Activated effector memory CD4-positive, alpha-beta T cell treated with Interleukin-2 at 50 U/mL for 16 hours (primary cell): Measurements from ENCODE around the gene GPR50.

Experiments used
- DNase-seq: peaks from one replicate; pipeline ENCODE4 v3.0.0-alpha.2; 2020

Gene GPR50

DNA sequence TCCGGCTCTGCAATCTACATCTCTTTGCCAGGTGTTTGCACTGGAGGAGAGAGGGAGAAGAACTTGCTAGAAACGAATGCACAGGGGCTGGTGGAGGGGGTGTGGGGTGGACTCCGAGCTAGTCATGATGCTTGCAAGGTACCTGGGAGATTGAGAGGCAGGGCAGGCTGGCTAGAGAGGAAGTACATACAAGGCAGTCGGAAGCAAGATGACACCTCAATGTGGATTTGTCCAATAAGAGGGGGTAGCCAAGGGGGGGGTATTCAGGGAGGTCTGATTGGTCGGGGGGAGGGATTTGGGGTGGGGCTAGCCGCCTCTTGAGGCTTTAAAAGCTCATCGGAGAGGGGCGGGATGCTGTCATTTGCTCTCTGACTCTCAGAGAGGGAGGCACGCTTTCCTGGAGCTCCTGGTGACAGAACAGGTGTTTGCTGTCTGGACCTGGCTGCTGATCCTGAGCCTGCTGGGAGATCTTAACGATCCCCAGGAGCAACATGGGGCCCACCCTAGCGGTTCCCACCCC, at the start of gene GPR50:
TSS of gene GPR50 (plus strand) at position 354 of the 520 bp plus-strand sequence. CDS start at position 492, 138 bp downstream.
- no peak for DNase-seq

DNA sequence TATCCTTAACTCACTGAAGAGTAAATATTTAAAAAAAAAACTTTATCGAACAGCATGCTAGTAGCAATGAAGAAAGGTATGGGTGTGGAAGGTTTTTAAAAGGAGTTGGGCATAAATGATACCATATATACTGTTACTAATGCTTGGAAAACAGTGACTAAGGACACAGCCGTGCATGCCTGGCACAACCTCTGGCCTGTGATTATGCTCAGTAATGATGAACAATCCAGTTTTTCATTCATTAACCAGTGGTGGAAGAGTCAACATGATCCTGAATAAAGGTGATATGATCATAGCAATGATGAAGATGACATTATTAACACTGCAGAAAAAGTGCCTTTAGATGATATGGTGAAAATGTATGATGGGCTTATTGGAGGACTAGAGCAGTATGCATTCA, 43.9 kb upstream of the GPR50 start:
- DNase-seq: no peak

DNA sequence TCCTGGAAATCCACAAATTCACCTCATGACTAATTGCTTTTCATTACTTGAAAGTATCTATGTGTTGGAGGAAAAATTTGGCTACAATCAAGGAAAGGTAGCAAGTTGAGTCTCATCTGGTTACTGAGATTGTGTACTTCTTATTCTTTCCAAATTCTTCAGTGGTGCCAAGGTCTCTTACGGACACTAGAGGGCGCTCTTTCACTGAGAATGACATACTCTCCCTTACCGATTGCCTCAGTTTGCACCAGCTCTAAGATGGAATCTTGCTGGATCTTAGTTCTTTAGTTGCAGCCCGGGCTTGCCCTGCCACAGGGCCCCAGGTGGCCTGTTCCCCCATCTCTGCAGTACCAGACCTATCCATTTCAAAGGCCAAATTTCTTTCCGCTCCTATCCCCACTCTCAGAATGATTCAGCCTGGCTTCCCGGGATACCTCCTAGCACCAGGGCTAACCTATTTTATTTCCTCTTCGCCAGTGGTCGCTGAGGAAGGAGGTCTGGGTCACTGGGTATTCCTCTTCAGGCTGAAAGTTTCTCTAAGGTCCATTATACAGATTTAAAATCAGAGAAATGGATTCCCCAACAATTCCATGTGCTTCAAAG, 24.6 kb upstream of the GPR50 start:
- DNase-seq: no peak

DNA sequence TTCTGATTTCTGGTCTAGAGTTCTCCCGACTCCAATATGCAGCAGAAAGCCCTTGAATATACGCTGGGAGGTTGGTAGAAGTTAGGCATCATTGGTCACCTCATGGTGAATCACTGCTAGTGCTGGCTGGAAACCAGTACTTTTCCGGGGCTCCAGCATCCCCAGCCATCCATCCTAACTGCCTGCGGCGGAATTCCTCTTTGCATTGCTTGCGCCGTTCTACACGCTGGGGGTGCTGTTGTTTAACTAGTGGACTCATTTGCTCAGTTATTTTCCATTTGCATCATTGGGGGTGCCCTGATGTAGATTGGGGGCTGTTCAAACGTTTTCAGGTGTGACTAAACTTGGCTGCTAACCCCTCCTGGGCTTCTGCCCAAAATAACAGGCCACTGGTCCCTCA, 23.3 kb upstream of the GPR50 start:
- DNase-seq: no peak

DNA sequence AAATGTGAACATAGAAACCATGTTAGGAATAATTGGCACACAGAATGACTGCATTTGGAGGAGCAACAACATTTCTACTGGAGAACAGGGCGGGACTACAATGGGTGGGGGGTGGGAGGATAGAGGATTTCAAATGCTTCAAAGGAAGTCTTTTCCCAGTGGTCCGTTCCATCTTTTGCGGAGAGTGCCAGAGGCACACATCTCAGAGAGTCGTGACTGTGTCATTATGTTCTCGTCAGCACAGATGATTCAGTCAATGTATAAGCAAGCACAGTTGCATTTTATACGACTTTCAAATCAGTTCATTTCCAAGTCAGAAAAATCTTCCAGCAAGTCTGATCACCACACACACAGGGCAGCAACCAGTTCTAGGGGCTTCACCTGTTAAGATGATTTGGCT, 22.7 kb upstream of the GPR50 start:
- no peak for DNase-seq

DNA sequence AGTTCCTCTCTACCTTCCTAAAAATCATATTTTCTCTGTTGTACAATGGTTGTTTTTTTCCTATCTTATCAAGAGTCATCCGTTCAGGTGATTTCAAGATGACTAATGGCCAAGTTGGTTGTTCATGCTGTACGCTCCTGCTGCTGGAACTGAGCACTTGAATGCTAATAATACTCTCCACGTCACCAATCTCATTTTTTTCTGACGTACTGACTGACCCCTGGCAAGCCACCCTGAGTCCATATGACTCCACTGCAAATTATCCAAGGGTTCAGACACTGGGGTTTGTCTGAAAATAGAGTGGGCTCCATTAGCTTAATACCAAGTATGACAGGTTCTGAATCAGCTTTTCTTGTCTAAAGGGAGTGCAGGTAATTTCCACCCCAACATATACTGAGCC, 21.1 kb upstream of the GPR50 start:
- DNase-seq: no peak

DNA sequence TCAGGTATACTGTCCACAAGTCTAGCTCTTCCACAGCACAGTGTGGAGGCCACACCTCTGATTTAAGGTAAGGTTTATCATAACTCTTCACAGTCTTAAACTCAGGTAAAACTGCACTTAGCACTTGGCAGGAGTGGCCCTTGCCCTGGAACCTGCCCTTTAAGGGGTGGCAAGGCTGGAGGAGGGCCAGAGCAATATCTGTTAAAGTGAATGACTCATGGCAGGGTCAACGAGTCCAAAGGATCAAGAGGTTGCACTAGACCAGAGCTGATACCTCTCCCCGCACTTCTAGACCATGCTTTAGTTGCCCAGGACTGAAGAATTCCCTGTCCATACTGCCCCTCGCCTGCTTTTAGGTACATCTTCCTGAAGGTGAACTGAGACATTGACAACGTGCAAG, 14.7 kb upstream of the GPR50 start:
- DNase-seq: no peak

DNA sequence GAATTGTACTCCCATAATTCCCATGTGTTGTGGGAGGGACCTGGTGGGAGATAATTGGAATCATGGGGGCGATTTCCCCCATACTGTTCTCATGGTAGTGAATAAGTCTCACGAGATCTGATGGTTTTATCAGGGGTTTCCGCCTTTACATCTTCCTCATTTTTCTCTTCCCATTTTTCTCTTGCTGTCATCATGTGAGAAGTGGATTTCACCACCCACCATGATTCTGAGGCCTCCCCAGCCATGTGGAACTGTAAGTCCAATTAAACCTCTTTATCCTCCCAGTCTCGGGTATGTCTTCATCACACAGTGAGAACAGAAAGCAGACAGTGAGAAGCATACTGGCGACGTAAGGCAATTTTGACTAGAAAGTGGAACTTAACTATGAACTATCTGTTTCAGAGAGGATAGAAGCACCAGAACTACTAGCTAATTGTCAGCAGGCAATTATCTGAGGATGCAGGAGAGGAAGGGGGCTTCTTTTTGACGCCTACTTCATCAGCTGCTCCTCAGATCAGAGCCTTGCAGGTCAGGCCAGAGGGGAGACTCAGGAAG, 8.5 kb upstream of the GPR50 start:
- DNase-seq: no peak

DNA sequence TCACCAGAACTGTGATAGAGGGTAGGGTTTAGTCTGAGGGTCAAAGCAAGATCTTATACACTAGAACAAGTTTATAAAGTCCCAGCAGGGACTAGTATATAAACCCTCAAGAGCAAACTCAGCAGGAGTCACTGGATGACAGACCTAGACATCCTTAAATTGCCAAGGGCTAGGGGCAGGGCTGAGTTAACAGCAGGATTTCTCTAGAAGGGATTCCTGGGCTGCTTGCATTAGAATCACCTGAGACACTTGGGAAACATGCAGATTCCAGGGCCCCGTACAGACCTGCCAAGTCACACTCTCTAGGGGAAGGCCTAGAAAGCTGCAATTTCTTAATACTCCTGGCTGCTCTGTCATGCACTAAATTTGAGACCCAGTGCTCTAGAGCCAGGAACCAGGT, 6.6 kb upstream of the GPR50 start:
- DNase-seq: no peak

DNA sequence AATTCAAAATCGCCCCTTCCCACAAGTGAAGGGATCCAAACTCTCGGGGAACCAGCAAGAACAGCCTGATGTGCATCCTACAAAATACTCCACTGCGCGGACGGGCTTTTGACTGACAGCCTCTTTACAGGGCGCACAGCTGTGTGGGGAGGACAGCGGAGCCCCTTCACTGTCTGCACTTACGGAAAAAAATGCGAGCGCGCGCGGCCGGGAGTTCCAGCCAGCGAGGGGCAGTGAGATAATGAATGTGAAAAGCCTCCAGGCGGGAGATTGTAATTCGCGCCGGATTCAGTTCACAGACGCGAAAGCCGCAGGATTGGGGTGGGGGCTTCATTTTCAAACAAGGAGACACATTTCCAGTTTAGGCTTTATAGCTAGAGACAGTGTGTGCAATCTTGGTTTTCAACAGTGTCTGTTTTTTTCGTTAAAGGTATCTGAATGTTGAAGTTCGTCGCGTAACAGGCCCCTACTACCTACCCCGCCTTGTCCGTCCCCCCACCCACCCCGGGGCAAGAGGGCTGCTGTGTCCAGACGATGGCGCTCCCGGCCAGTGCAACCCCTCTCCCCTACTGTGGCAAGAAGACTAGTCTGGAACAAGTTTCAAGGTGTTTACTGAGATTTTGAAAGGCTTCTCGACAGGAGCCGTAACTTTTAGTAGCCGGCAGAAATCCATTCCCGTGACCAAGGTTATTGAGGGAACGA, 1.7 kb upstream of the GPR50 start:
- no peak for DNase-seq

DNA sequence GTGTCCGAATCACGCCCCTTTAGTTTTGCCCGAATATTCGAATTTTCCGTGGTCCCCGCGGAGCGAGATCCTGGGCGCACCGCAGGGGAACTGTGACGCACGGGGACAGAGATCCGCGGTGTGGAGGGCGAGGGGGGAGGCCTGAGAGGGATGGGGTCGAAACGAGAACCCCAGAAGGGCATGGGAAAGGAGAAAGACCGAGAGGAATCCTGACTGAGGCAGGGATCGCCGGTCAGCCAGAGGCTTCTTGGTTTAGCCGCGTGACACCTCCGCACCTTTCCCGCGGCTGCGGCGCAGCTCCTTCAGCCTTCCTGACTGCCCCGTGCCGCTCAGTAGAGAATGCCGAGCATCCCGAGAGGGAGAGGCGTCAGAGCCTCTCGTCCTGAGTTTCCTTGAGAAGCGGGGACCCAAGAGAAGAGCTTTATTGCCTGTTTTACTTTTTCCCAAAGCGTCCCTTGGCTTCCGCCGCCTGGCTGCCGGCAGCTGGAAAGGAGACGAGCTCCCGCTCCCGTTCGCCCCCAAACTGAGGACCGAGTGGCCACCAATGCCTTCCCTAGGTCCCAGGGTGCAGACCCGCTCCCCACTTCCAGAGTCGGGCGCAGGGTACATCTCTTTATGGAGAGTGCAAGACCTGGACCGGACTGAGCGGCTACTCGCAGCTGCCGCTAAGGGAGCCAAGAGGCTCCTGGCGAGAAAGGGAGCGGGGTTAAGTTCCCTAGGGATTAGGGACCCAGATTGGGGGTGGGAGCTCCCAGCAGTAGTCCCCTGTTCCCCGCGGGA, 911 bp upstream of the GPR50 start:
- DNase-seq: no peak

DNA sequence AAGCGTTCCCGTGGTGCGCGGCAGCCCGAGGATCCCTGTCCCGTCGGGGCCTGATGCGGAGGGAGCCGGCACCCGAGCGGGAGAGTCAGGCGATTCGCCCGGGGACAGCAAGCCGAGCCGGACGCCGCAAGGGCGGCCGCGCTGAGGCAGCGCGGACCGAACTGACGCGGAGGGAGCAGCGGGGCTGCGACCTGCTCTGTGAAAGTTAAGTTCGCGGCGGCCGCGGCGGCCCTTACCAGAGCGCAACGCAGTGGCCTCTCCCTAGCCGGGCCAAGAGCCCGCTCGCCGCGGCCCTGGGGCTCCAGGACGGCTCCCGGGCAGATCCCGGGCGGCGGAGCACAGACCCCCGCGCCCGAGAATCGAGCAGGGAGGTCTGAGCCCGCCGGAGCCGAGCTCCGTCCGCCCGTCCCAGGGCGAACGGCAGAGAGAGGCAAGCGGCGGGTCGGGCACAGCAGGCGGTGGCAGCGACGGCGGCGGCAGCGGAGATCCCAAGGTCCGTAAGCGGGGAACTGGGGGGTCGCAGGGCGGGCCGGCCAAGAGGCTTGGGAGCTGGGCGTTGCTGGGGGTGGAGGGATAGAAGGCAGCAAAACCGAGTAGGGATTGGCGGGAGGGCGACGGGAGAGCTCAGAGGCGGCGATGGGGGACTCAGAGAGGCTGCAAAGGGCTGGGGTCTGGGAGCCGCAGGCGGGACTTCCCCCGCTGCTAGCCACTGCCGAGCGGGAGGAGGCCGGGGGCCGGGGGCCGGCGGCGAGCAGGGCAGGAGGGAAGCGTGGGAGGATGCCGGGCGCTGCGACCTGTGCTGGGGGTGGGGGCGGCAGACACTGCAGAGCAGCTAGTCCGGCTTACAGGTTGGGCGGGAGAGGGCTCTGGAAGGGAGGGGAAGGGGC, 1.0 kb downstream of the GPR50 start:
- DNase-seq: no peak

DNA sequence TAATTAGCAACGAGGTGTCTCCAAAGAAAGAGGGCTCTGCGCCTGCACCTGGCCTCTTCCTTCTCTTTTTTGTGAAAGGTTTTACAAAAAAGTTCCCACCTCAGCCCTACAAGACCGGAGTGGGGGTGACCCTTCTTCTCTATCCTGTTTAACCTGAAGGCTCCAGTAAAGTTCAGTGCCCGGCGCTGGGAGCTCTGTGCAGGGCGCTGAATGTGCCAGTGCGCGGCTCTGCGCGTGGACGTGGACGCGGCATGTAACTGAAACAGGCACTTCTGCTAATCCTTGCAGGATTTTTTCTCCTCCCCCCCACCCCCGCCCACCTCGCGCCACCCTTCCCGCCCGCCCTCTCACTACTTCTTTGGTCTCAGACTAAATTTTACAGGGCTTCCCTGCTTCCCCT, 2.4 kb downstream of the GPR50 start:
- no peak for DNase-seq

DNA sequence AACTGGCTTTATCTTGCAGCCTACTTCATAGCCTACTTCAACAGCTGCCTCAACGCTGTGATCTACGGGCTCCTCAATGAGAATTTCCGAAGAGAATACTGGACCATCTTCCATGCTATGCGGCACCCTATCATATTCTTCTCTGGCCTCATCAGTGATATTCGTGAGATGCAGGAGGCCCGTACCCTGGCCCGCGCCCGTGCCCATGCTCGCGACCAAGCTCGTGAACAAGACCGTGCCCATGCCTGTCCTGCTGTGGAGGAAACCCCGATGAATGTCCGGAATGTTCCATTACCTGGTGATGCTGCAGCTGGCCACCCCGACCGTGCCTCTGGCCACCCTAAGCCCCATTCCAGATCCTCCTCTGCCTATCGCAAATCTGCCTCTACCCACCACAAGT, 4.0 kb downstream of the GPR50 start:
- no peak for DNase-seq

DNA sequence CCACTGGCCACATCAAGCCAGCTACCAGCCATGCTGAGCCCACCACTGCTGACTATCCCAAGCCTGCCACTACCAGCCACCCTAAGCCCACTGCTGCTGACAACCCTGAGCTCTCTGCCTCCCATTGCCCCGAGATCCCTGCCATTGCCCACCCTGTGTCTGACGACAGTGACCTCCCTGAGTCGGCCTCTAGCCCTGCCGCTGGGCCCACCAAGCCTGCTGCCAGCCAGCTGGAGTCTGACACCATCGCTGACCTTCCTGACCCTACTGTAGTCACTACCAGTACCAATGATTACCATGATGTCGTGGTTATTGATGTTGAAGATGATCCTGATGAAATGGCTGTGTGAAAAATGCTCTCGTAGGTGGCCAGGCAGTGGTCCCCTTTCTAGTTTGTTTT, 4.7 kb downstream of the GPR50 start:
- no peak for DNase-seq

DNA sequence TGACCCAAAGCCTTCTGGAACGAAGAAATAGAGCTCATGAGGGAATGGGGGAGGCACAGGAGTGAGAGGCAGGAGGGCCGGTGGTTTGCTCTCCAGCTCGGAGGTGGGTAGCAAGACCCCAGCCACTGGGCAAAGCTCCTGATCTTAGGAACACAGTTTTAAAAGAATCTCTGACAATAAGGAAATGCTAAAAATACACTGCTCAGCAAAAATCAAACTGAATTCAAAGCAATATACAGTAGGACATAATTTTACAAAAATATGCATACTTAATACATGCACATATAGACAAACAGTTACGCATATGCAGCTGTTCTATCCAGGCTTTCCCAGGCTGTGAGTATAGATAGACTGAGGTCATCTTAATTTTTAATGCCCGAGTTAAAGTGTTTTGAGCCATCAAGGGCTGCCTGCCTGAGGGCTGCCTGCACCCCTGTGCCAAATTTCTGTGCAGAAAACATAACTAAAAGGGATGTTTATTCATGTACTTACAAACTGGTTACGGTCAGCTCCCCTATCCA, 6.9 kb downstream of the GPR50 start:
- no peak for DNase-seq

DNA sequence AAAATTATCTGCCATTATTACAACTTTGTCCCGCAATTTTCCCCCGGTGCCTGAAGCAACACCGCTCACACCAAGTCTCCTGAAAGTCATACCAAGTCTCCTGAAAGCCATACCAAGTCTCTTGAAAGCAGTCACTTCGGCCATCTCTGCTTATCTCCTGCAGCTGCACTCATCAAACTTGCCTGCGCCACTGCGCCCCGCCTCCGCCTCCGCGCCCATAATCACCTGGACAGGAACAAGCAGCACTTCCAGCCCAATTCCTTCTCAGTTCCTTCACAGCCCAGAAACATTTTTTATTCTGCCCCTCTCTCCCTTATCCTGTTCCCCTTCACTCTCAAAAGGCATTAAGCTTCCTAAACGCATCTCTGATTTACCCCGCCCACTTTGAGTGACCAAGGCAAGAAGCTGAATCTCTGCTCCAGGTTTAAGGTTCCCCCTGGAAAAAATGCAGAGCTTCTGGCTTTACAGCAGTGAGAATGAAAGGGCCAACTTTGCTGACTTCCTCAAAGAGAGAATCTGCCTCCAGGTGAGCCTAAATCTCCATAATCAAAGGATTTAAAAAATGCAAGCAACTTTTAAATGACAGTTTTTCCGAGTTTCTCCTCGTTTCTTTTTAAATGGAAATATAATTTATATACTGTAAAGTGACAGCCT, 7.7 kb downstream of the GPR50 start:
- DNase-seq: no peak

DNA sequence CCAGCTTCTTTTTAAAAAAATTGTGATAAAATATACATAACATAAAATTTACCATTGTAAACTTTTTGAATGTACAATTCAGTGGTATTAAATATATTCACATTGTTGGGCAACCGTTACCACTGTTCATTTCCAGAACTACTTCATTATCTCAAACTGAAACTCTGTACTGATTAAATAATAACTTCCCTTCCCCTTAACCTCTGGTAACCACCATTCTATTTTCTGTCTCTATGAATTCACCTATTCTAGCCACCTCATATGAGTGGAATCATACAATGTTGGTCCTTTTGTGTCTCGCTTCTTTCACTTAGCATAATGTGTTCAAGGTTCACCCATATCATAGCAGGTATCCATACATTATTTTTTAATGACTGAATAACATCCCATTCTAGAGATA, 8.3 kb downstream of the GPR50 start:
- DNase-seq: no peak

DNA sequence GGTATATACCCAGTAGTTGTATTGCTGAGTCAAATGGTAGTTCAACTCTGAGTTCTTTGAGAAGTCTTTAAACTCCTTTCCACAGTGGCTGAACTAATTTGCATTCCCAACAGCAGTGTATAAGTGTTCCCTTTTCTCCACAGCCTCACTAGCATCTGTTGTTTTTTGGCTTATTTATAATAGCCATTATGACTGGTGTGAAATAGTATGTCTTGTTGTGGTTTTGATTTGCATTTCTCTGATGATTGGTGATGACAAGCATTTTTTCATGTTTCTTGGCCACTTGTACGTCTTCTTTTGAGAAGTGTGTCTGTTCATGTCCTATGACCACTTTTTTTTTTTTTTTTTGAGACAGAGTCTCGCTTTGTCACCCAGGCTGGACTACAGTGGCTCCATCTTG, 30.5 kb downstream of the GPR50 start:
- no peak for DNase-seq

DNA sequence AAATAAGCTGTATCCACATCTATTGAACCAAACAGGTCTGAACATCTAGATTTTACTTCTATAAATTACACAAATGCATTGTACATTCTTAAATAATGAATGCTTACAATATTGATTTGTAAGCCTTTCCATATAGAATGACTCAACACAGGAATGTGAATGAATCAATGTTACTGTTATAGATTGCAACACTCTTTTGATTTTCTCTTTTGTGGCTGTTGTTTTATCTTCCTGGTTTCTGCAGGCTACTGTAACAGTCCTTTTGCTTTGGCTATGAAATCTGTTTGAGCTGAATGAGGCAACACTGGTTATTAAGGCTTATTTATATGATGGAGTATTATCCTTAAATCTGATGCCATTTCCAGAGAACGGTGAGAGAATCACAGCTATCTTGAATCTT, 49.5 kb downstream of the GPR50 start:
- DNase-seq: no peak

DNA sequence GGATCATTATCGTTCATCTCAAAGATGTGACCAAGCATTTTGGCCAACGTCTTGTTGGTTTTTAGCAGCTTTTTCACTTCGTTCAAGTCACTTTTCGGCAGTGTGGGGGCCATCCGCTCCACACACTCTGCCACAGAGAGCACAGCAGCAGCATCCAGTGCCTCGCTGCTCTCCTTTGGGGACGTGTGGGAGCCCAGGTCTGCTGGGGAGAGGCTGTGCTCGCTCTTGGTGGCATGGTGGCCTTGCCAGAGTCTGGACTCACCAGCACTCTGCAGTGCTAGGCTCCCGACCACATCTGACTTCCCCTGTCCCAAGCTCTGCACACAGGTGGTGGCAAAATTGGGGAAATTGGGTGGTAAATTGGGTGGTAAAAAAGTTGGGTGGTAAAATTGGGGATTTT, 50.6 kb downstream of the GPR50 start:
- no peak for DNase-seq

DNA sequence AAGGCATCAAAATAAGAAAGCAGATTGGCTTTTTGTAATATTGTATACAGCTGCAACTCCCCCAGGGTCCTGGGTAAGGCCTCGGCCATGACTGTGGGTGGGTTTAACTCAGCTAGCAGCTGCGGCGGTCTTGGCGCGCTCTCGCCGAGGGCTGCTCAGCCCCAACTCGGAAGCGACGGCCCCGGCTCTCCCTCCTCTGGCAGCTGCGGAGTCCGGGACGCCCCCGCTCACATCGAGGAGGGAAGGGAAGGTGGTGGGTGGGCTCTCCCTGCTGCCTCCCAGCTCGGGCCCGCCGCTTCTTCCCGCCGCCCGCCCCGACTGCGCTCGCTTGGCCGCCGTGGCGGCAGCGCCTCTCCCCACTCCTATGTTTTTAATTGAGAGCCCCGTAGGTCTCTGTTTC, 51.2 kb downstream of the GPR50 start:
- DNase-seq: no peak
